ENCODE measurements around the gene HAP1.
"Not testable (repeated sequence)": the region's sequence is repeated elsewhere in the genome, so short reads cannot be mapped to it uniquely, and the experiment has no call there.

HAP1 gene, protein sequence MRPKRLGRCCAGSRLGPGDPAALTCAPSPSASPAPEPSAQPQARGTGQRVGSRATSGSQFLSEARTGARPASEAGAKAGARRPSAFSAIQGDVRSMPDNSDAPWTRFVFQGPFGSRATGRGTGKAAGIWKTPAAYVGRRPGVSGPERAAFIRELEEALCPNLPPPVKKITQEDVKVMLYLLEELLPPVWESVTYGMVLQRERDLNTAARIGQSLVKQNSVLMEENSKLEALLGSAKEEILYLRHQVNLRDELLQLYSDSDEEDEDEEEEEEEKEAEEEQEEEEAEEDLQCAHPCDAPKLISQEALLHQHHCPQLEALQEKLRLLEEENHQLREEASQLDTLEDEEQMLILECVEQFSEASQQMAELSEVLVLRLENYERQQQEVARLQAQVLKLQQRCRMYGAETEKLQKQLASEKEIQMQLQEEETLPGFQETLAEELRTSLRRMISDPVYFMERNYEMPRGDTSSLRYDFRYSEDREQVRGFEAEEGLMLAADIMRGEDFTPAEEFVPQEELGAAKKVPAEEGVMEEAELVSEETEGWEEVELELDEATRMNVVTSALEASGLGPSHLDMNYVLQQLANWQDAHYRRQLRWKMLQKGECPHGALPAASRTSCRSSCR

GRCh38 chr17:41734139-41734948 is at the start of gene HAP1:
TSS of gene HAP1 (minus strand) at chr17:41734643. CDS start at chr17:41734634, 9 bp downstream.
- no peak for DNase-seq

DNA sequence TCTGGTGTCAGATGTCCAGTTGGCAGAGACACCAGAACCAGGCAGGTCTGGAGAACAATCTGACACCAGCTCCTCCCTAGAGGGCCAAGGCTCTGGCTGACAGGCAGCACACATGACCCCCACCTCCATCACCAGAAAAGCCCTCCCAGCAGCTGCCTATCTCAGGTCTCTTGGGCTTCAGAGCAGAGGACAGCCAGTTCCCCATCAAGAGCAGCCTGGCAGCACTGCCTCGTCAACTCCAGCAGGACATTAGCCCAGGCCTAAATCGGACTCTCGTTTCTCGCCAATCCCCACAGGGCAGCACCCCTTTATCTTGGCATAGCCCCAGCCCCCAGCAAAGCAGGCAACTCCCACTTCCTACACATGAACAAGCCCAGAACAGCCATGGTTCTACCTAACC is 47.7 kb upstream of the HAP1 start:
- no peak for DNase-seq

GRCh38 chr17:41781404-41782110 is 47.1 kb upstream of the HAP1 start:
- DNase-seq: no peak

- no peak for DNase-seq
Measured at GRCh38 chr17:41779954-41780353, 45.5 kb upstream of the HAP1 start.

GRCh38 chr17:41777574-41778188 is 43.2 kb upstream of the HAP1 start:
- no peak for DNase-seq

DNA sequence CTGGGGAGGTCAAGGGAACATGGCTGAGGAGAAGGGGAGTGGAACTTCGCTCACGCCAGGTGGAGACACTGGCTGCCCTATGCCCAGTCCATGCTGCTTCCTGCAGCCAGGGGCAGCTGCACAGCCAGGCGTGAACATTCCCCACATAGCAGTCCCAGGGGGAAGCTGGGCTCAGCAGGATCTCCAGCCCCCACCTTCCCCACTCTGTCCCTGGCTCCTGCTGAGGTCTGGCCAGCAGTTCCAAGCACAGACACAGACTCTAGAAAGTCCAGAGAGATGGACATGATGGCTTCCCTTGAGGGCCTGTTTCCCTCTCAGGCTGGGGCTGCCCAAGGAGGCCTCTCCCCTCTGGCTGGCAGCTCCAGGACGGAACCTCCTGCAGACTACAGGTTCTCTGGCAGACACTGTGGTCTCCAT is 42.7 kb upstream of the HAP1 start:
- no peak for DNase-seq

- not testable (repeated sequence) for DNase-seq
Measured at GRCh38 chr17:41776262-41776900, 41.9 kb upstream of the HAP1 start.

GRCh38 chr17:41775394-41776226 is 41.2 kb upstream of the HAP1 start:
- DNase-seq: no peak

DNA sequence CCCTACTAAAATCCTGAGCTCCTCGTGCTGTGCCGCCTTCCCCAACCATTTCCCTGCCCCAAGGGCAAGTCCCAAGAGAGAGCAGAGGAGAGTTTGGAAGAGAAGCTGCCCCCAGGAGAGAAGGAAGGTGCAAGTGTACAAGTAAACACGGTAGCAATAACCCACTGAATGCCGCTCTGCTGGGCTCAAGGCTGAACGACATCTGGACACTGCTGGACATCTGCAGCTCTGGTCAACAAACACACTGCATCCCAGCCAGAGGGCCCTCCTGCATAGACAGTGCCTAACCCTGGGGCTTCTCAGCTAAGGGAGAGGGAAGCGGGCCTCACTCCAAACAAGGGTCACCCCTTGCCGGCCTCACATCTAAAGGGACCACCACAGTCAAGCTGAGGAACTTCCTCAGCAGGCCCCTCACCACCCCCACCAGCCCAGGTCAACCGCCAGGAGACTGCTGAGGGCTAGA is 39.3 kb upstream of the HAP1 start:
- DNase-seq: no peak

DNA sequence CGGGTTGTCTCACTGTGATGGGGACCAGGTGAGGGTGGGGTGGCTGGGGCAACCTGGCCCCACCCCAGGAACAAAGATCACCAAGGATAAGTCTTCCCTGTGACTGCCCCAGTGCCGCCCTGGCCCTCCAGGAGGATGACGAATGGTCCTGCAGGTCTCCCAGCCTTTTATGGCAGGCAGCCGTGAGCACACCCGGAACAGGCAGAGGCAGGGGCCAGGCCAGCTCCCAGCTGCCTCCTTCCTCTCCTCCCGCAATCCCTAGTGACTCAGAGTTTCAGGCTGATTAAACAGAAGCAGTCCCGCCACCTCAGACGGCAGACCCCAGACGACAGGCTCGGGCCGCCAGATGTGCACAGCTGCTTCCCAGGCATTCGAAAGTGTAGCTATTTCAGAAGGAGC is 38.7 kb upstream of the HAP1 start:
- no peak for DNase-seq

- no peak for DNase-seq
Measured at GRCh38 chr17:41772586-41773189, 38.2 kb upstream of the HAP1 start.

GRCh38 chr17:41772218-41772585 is 37.8 kb upstream of the HAP1 start:
- no peak for DNase-seq

- no peak for DNase-seq
Measured at GRCh38 chr17:41771389-41772206, 37.2 kb upstream of the HAP1 start.

DNA sequence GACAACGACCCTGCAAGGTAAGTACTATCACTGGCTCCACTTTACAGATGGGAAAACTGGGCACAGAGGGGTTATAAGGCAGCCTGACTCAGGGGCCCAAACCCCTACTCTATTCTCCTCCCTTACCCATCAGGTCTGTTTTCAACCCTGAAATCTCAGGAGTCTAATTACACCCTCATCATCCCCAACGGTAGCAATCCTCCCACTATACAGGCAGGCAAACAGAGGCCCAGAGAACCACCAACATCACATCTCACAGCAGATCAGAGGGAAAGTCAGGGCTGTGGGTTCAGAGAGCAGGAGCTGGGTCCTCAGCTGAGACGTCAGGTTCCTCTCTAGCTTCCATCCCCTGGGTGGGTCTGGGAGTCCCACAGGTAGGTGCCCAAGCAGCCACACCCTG is 35.5 kb upstream of the HAP1 start:
- no peak for DNase-seq

DNA sequence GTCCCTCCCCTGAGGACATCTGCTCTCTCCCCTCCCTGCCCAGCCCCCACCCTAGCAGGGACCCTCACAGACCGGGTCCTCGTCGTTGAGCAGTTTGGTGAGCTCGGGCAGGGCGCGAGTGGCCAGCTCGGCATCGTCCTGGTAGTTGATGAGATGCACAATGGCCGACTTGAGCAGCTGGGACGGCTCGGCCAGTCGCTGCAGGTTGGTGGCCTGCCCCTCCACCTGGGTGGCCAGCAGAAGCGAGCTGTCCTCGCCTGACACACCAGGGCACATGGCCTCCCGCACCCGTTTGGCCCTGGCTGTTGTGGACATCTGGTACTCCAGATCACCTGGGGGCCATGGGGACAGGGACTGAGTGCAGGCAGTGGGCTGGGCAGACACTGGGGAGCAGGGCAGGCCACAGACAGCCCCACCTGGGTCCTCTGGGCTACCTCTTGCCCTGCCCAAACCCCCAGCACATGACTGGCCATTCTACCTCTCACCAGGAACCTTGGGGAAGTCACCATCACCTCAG is 35.0 kb upstream of the HAP1 start:
- no peak for DNase-seq

DNA sequence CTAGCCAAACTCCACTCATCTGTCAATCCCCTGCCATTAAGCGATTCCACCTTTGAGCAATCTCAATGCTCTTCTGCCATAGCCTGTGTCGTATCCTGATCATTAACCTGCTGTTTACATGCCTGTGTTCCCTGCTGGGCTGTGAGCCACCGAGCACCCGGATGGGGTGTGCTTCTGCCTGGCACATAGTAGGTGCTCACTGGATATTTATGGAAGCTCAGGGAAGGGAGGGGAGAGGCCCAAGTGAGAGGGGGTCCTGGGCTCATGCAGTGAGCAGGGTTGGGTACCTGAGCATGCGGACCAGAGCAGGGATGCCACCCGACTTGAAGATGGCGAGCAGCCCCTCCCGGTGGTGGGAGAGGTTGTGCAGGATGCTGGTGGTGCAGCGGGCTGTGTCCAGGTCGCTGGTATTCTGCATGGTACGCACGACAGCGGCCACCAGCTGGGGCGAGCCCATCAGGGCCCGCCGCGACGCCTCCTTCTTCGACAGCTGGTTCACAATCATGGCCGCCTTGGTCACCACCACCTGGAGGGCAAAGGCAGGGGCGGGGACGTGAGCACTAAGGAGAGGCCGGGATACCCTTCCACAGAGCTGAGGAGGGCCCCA is 34.3 kb upstream of the HAP1 start:
- no peak for DNase-seq

GRCh38 chr17:41767324-41768042 is 33.0 kb upstream of the HAP1 start:
- DNase-seq: no peak

- no peak for DNase-seq
Measured at GRCh38 chr17:41766135-41766534, 31.7 kb upstream of the HAP1 start.

Data from activated gamma-delta T cell treated with Interleukin-2 at 50 U/mL for 16 hours (primary cell).